SU-DHL-6 (cell line): ENCODE data around the gene ATP13A1.

Experiments used
- CTCF ChIP-seq: fragments of 200-600 bp; sonication (generic); IDR thresholded peaks from one replicate; pipeline ENCODE4 v1.5.1; 2017; ENCODE audit warnings: antibody characterized with exemption, mild to moderate bottlenecking, low read length, moderate library complexity; ENCODE audit not compliant: insufficient read depth, poor library complexity, severe bottlenecking
- EZH2phosphoT487 ChIP-seq: fragments of 200-600 bp; sonication (generic), shearing (Covaris generic); conservative IDR thresholded peaks from 2 replicates; pipeline ENCODE4 v1.6.1; 2018; ENCODE audit warnings: mild to moderate bottlenecking, antibody characterized with exemption, low read length, moderate library complexity, mixed read lengths

- TF ChIP-seq CTCF (no peak), EZH2phosphoT487 (no peak)
Measured at GRCh38 chr19:19662344-19662743, 1.1 kb downstream of the ATP13A1 start.
